Stomach (tissue), 9 donors: ENCODE measurements around the gene VWCE. TPM values are rescaled to one million over a fixed set of nuclear protein-coding genes. Genes with fewer than 3 reads are reported as not detected.
"Not testable (repeated sequence)": the region's sequence is repeated elsewhere in the genome, so short reads cannot be mapped to it uniquely, and the experiment has no call there.

Experiments used
- DNase-seq, 2 donors: peaks; one replicate each; pipeline versions ENCODE4 v3.0.0 to v3.0.0-alpha.2; 2013 to 2019
- H3K27ac ChIP-seq, 5 donors: fragments of 200-600 bp in 4 of 5; sonication (generic) in 4 of 5; one replicate each; pipeline ENCODE4 v1.5.1; 2013 to 2019; ENCODE audit warnings: mild to moderate bottlenecking in 1 of 5, moderate library complexity in 1 of 5
- H3K27me3 ChIP-seq, 3 donors: fragments of 200-600 bp; sonication (generic); one replicate each; pipeline ENCODE4 v1.5.1; 2017 to 2019; ENCODE audit warnings: mixed run types in 1 of 3
- H3K36me3 ChIP-seq, 4 donors: fragments of 200-600 bp; sonication (generic); 1 replicate in 3 of 4; 2 replicates in 1 of 4; pipeline ENCODE4 v1.5.1; 2016 to 2019
- H3K4me1 ChIP-seq, 4 donors: fragments of 200-600 bp; sonication (generic); one replicate each; pipeline ENCODE4 v1.5.1; 2016 to 2019
- H3K4me3 ChIP-seq, 4 donors: fragments of 200-600 bp; sonication (generic) in 3 of 4; one replicate each; pipeline ENCODE4 v1.5.1; 2016 to 2019; ENCODE audit warnings: mild to moderate bottlenecking in 1 of 4
- H3K9me3 ChIP-seq, 4 donors: fragments of 200-600 bp; sonication (generic); one replicate each; pipeline ENCODE4 v1.5.1; 2016 to 2019
- POLR2AphosphoS5 ChIP-seq, 3 donors: sonication (generic); formaldehyde crosslinking; IDR thresholded peaks; one replicate each; pipeline ENCODE4 v1.6.1; 2016; ENCODE audit warnings: antibody characterized with exemption in 3 of 3
- WGBS, 5 donors: extraction: QIAGEN DNeasy Blood & Tissue Kit in 3 of 5; methylation state at CpG; one replicate each; pipeline versions ENCODE4 v1.1.5 to v1.1.7; 2013 to 2018; 5-methylcytosine and 5-hydroxymethylcytosine counted together
- intact Hi-C: fragments of 100-400 bp; cut with DNase I; formaldehyde crosslinking; loops from one replicate; pipeline ENCODE4 v1.15.1; 2023; ENCODE audit warnings: low total_unique reads
- polyA plus RNA-seq, 3 donors: library from polyadenylated mRNA; stranded (reverse); fragments of 200-250 nt; gene quantifications; one replicate each; pipeline ENCODE4 v1.2.3, GENCODE V29; 2013
- total RNA-seq, 5 donors: library from RNA; depleted of rRNA; stranded (reverse); fragments of >200 nt; gene quantifications; one replicate each; pipeline versions ENCODE4 v1.1.0 to v1.2.3, GENCODE V29; 2014 to 2016
- donor health status: healthy with polysubstance abuse.
- donor health status: Bipolar disorder and iron deficiency.
- donor health status: healthy.

VWCE gene
- total and polyA plus RNA-seq, 8 donors: 0.45 to 4.6 (median 1.1) TPM; not detected in 2

DNA sequence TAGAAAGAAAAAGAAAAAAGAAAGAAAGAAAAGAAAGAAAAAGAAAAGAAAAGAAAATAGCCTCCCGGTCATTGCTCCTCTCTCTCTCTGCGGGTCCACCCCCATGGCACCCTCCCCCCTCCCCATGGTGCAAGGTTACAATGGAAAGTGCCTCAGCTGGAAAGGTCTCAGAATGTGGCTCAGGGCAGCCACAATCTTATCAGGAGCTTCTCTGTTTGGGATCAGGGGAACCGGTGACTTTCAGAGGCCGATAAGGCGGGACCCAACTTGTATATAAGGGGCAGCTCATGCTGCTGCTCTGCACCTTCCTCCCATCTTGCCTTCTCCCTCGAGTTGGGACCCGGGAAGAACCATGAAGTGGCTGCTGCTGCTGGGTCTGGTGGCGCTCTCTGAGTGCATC lies 54.2 kb downstream of the VWCE start, which contains the start of gene PGA5:
TSS of gene PGA5 (plus strand) at position 301 of the 400 bp plus-strand sequence. CDS start at position 353, 52 bp downstream.
- H3K4me3 ChIP-seq, H3K36me3 ChIP-seq, H3K9me3 ChIP-seq, intact Hi-C loops, H3K27ac ChIP-seq, DNase-seq, H3K27me3 ChIP-seq, H3K4me1 ChIP-seq: not testable (repeated sequence)
- WGBS, 5 donors: no CpG with 5 or more reads among the region's 8 CpGs

DNA sequence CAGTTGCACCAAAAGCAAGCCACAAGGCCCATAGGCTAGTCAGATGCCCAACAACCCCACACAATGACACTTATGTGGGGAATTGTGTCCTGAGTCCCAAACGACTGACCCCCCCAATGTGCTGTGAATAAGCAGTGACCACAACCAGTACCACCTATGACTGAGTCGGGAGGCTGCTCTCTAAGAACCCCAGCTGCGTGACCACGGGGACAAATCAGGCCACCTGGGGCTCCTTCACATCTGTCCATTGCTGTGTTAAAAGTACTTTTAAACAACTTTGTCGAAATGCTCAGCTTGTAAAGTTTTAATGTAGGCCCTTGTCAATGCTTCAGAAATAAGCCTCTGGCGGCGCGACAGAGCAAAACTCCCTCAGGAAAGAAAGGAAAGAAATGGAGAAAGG lies 54.8 kb downstream of the VWCE start:
- WGBS, 5 donors: 66 to 77% (median 76%) methylated on average over 7 to 8 of the region's 8 CpGs
- intact Hi-C loops, H3K4me1 ChIP-seq, H3K27ac ChIP-seq, H3K36me3 ChIP-seq, H3K27me3 ChIP-seq, H3K4me3 ChIP-seq, DNase-seq, H3K9me3 ChIP-seq: not testable (repeated sequence)

DNA sequence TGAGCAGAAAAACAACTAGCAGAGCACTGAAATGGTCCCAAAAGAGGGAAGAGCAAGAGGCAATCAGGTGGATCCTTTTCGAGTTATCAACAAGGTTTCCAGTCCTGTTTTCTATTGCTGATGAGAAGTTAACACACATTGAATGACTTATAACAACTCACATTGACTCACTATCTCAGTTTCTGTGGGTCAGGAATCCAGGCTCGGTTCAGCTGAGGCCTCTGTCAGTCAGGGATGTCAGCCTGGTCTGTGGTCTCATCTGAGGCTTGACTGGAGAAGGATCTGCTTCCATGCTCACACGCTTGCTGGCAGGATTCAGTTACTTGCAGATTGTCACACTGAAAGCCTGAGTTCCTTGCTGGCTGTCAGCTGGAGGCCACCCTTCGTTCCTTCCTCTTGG lies 58.0 kb downstream of the VWCE start:
- intact Hi-C loops, H3K9me3 ChIP-seq, DNase-seq, H3K36me3 ChIP-seq, H3K27ac ChIP-seq, H3K4me1 ChIP-seq, H3K27me3 ChIP-seq, H3K4me3 ChIP-seq: not testable (repeated sequence)
- no CpG with 5 or more reads among the region's 4 CpGs for WGBS, 5 donors

DNA sequence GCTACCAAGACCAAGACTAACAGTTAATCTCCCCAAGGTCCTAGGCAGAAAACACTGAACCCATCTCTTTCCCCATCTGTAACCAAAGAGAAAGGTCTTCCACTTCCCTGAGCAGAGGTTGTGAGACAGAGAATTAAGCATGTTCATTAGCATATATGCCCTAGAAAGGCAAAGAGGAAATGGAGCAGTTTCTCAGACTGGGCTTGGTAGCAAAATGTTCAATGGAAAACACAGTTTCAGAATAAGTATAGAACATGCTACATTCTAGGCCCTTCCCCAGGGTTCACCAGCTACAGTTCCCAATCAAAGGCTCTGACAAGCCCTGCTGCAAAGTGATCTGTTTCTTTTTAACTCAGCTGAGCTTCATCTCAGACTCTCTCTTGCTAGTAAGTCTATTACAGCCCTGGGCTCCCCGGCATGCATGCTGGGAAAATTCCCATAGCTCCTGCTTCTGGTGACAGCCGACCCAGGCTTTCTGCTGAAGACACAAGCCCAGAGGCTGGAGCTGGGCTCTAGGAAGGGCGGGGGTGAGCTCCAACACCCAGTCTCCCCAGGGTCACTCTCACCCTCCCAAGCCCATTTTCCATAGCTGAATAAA lies 62.5 kb downstream of the VWCE start:
- H3K4me3 ChIP-seq, H3K9me3 ChIP-seq, H3K27ac ChIP-seq, H3K4me1 ChIP-seq, intact Hi-C loops, DNase-seq, H3K27me3 ChIP-seq, H3K36me3 ChIP-seq: not testable (repeated sequence)
- WGBS, 5 donors: no CpG with 5 or more reads among the region's 3 CpGs

DNA sequence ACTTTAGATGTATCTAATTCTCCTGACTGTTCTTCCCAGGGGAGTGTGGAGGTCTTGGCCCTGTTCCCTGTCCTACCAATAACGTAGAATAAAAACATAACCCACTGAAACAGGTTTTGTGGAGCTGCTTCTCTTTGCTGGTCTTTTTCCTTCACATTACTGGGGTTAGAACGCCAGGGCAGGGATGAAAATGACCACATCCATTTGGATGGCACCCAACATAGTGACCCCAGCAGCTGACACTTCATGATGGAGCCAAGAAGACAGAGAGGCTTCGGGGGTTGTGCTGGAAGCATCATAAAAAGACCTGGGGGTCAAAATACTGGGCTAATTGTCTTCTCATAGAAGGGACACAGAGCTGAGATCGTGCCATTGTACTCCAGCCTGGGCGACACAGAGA lies 63.5 kb downstream of the VWCE start:
- WGBS, 5 donors: no CpG with 5 or more reads among the region's 5 CpGs

DNA sequence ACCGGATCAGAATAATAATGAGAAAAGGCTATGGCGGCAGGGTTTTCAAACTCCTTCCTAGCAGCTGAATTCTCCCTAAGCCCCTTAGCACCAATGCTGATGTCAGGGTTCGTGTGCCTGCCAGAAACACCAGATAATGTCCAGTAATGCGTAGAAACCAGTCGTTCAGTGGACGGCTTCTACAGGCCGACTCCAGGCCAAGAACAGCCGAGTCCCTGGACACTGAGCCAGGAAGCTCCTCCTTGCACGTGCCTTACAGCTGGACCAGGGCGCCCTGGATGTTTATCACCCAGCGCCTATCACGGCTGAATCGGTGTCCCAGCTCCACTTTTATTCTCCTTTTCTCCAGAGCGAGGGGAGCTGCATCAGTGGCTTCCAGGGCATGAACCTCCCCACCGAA lies 64.1 kb downstream of the VWCE start:
- H3K9me3 ChIP-seq, H3K4me1 ChIP-seq, intact Hi-C loops, H3K4me3 ChIP-seq, H3K27ac ChIP-seq, H3K36me3 ChIP-seq, DNase-seq, H3K27me3 ChIP-seq: not testable (repeated sequence)
- no CpG with 5 or more reads among the region's 15 CpGs for WGBS, 5 donors

More for the DNA sequence above, 63.5 kb downstream of the VWCE start:
- DNase-seq, H3K4me3 ChIP-seq, H3K27me3 ChIP-seq, H3K27ac ChIP-seq, intact Hi-C loops, H3K9me3 ChIP-seq, H3K4me1 ChIP-seq, H3K36me3 ChIP-seq: not testable (repeated sequence)
- peak in 1 of 3 donors; percentile 73 for TF ChIP-seq POLR2AphosphoS5 (IDR thresholded peaks at IDR 0.05)

DNA sequence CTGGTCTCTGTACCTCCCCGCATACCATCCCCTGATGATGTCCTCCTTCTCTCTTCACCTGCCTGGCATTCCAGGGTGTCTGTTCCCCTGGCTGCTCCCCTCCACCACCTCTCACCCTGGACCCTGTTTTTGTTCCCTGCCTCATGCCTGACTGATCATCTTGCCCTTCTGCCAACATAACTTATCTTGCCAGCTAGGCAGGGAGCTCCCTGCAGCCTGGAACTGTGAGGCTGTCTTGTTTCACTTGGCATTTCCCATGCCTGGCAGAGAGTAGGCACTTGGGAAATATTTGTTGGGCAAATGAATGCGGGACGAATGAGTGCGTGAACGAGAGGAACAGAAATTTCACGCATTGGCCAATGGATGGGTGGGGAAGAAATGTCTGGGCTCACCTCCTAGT lies 65.7 kb downstream of the VWCE start:
- H3K27me3 ChIP-seq, H3K9me3 ChIP-seq, DNase-seq, H3K36me3 ChIP-seq, H3K4me1 ChIP-seq, intact Hi-C loops, H3K4me3 ChIP-seq, H3K27ac ChIP-seq: not testable (repeated sequence)
- WGBS, 5 donors: no CpG with 5 or more reads among the region's 6 CpGs

DNA sequence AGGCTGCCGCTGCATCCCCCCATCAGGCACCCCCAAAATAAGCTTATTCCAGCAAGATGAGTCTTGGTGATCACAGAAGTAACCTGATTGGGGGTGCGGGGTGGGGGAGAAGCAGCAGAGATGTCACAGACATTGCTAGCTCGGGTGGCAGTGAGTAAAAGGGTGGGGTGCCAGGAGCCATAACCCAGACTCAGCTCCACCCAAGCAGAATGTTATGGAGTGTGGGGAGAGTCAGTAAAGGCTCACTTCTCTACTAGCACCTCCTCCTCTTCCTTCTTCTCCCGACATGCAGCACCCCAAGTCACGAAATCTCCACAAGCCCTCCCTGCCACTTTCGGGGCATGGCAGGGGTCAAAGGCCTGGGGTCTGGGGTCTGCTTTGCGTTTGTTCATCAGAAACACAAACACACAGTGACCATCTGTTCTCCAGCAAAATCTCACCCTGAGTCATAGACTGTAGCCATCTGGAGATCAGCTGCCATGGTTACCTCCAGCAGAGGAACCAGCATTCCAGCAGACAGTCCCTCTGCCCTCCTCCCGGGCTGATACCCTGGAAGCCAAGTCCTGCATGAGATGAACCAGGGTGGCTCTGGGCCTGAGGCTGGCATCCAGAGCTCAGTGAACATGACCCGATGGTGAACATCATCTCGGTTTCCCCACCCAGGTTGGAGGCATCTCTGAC lies 68.5 kb downstream of the VWCE start:
- WGBS, 5 donors: no CpG with 5 or more reads among the region's 10 CpGs

DNA sequence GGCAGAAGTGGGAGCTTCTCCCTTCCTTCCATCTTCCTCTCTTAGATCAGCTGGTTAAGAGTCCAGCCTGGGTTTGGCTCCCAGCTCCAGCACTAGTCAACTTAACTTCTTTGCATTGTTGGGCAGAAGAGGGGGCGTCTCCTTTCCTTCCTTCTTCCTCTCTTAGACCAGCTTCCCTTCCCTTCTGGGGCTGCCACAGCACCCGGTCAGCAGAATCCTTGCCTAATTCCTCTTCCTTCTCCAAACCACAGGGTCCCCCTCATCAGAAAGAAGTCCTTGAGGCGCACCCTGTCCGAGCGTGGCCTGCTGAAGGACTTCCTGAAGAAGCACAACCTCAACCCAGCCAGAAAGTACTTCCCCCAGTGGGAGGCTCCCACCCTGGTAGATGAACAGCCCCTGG lies 72.4 kb downstream of the VWCE start:
- intact Hi-C loops, H3K27me3 ChIP-seq: not testable (repeated sequence)
- WGBS, 5 donors: no CpG with 5 or more reads among the region's 5 CpGs

More for the DNA sequence above, 68.5 kb downstream of the VWCE start:
- H3K27me3 ChIP-seq, H3K36me3 ChIP-seq, H3K27ac ChIP-seq, intact Hi-C loops, H3K4me1 ChIP-seq, H3K9me3 ChIP-seq, DNase-seq, H3K4me3 ChIP-seq: not testable (repeated sequence)

DNA sequence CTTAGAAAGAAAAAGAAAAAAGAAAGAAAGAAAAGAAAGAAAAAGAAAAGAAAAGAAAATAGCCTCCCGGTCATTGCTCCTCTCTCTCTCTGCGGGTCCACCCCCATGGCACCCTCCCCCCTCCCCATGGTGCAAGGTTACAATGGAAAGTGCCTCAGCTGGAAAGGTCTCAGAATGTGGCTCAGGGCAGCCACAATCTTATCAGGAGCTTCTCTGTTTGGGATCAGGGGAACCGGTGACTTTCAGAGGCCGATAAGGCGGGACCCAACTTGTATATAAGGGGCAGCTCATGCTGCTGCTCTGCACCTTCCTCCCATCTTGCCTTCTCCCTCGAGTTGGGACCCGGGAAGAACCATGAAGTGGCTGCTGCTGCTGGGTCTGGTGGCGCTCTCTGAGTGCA lies 73.1 kb downstream of the VWCE start, which contains the start of gene PGA4:
TSS of gene PGA4 (plus strand) at position 301 of the 400 bp plus-strand sequence. CDS start at position 355, 54 bp downstream.
- H3K4me3 ChIP-seq, H3K27ac ChIP-seq, H3K9me3 ChIP-seq, intact Hi-C loops, DNase-seq, H3K27me3 ChIP-seq, H3K36me3 ChIP-seq, H3K4me1 ChIP-seq: not testable (repeated sequence)
- WGBS, 5 donors: no CpG with 5 or more reads among the region's 8 CpGs

More for the DNA sequence above, 72.4 kb downstream of the VWCE start:
- DNase-seq, H3K27ac ChIP-seq, H3K36me3 ChIP-seq, H3K4me3 ChIP-seq, H3K4me1 ChIP-seq, H3K9me3 ChIP-seq: not testable (repeated sequence)

DNA sequence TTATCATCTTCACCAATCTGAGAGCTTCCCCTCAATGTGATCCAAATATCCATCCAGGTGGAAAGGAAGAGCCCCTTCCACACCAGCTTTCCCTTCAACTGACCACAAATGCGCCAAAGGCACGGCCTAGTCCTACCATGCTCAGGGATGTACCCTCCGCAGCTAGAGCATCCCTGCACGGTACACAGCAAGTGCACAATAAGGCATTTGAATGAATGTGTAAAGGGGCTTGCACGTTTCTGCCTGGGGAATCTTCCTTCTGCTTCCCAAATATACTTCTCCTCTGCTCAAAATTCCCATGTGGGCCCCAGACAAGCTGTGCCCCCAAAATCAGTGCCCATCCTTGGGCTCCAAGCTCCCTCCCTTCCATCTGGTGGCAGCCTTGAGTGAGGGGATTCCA lies 76.1 kb downstream of the VWCE start:
- 88 to 93% (median 91%) methylated on average over 5 of the region's 5 CpGs for WGBS, 5 donors
- intact Hi-C loops, H3K9me3 ChIP-seq: not testable (repeated sequence)

DNA sequence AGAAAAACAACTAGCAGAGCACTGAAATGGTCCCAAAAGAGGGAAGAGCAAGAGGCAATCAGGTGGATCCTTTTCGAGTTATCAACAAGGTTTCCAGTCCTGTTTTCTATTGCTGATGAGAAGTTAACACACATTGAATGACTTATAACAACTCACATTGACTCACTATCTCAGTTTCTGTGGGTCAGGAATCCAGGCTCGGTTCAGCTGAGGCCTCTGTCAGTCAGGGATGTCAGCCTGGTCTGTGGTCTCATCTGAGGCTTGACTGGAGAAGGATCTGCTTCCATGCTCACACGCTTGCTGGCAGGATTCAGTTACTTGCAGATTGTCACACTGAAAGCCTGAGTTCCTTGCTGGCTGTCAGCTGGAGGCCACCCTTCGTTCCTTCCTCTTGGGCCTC lies 76.8 kb downstream of the VWCE start:
- H3K27me3 ChIP-seq, H3K9me3 ChIP-seq, DNase-seq, intact Hi-C loops, H3K27ac ChIP-seq, H3K4me3 ChIP-seq, H3K4me1 ChIP-seq, H3K36me3 ChIP-seq: not testable (repeated sequence)
- WGBS, 5 donors: no CpG with 5 or more reads among the region's 4 CpGs

More for the DNA sequence above, 76.1 kb downstream of the VWCE start:
- H3K4me1 ChIP-seq, H3K27me3 ChIP-seq, H3K27ac ChIP-seq, H3K4me3 ChIP-seq, H3K36me3 ChIP-seq, DNase-seq: not testable (repeated sequence)
